GM19023 (cell line): ENCODE data around the gene HS1BP3.

Source experiments
- ATAC-seq: cut with Tn5 transposase; IDR thresholded peaks from one replicate; pipeline ENCODE4 v1.9.1; 2021; ENCODE audit warnings: mild to moderate bottlenecking, moderate library complexity; ENCODE audit not compliant: unreplicated experiment

The HS1BP3 gene

GRCh38 chr2:20675701-20676352 is 24.9 kb upstream of the HS1BP3 start:
- peak; percentile 52 for ATAC-seq

DNA sequence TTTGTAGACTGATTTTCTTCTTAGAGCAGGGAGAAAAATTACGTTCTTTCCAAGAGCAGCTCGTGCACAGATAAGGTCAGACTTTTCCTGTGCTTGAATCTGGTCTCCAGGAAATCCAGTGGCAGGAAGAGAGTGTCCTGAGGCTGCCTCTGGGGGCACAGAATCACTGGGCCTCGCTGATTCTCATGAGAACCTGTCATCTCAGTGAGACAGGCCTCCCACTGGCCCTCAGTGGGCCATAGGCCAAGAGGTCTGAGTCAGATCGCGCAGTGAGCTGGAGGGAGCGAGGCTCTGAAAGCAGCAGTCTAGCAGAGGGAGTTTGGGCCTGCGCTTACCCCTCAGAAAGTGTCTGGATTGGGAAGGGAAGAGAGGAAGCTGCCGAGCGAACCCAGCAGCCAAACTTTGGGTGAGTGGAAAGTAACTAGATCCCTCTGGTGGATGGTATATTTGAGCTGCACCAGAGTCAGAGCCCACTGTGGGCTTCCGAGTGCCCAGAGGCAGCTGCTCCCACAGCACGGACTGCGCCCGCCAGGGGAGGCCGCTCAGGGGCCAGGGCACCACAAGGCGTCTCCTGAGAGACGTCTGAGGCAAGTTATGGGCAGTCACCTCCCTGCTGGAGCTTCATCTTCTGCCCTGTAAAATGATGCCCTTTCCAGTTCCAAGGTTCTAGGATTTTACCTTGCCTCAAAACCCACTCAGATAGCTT is 24.2 kb upstream of the HS1BP3 start:
- no peak for ATAC-seq

DNA sequence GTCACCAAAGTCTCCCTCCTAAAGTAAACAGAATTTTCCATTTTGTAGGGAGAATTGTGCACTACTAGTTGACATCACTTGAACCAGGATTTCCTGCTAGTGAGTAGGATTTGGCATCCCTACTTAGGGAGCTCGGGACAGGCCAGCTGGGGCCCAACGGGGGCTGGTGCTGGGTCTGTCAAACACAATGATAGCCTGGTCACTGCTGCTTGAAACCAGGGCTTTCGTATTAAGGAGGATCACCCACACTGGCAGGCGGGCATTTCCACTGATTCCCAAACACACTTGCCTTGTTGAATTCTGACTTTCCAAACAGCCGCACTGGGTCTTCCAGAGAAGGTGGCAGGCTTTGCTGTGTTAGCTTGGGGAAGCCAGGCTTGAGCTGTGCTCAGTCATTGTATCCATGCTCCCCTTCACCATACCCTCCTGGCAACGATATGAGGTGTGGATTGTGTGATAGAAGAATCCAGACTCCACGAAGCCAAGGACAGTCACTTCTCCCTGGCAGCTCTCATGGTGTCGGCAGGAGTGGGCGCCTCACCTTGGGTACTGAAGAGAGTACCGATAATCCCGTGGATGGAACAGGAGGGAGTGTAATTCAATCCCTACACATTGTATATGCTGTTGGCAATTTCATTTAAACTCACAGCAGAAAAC is 23.5 kb upstream of the HS1BP3 start:
- ATAC-seq: no peak

DNA sequence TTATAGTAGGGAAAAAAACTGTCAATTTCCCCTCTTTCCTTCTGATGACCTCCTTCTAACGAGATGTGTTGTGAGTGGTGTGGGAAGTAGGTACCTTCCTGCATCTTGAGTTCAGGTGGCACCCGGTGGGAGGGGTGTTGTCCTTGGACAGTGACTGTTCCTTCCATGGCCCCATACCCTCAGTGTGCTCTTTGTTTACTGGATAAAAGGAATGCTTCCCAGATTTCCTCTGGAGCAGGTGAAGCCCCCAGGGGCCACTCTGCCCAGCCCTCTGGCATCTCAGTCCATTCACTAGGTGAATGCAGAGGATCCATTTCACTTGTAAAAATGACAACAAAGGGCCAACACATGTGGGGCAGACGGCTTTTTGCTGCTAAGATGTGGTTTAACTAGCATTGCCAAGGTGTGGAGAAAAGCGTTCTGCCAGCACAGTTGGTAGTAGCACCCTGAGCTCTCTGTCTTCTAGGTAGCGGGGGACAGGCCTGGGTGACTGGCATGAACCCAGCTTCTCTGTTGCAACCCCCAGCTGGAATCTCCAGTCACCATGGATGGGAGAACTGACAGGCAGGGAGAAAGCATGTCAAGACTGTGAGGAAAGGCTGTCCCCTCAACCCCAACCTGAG is 22.9 kb upstream of the HS1BP3 start:
- no peak for ATAC-seq

DNA sequence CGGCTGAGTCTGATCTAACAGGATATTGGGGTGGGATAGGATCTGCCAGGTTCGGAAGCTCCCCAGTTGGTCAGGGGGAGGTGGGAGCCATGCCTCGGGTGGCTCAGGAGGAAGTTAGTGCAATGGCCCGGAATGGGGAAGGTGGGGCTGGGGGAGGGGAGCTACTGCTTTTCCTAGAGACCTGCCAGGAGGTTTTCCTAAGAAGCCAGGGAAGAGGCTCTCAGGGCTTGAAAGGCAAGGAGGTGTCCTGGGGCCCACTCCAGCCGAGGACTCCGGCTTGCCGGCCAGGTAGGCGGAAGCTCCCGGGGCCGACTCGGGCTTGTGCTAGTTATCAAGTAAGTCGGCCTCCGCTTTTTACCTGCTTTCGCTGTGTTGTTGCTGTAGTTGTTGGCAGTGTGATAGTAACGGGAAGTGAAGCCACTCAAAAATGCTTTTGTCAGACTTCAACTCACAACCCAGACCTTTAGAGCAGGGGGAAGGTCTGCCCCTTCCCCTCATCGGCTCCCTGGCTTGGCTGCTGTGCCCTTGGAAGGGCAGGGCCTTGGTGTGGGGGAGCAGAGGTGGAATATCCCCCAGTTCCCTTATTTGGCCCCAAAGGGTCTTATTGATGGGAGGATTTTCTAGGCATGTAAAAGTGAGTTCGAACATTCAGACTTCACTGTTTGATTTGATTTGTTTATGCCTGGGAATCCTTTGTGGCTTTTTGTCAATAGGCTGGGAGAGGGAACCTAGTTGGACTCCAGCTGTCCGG is 21.5 kb upstream of the HS1BP3 start:
- ATAC-seq: no peak

GRCh38 chr2:20671736-20672080 is 20.8 kb upstream of the HS1BP3 start:
- no peak for ATAC-seq

DNA sequence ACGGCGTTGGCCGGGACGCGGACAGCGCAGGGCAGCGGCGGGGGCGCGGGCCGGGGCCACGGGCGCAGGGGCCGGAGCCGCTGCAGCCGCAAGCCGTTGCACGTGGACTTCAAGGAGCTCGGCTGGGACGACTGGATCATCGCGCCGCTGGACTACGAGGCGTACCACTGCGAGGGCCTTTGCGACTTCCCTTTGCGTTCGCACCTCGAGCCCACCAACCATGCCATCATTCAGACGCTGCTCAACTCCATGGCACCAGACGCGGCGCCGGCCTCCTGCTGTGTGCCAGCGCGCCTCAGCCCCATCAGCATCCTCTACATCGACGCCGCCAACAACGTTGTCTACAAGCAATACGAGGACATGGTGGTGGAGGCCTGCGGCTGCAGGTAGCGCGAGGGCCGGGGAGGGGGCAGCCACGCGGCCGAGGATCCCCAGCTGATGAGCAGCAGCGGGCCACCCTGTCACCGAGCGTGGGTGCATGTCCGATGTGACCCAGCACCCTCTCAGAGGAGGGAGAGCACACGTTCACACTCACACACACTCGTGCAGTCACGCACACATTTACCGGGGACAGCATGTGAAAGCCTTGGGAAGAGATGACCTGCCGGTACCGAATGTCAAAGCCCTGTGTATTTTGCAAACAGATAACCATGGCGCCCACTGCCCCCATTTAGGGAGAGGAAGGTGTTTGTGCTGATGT is 20.3 kb upstream of the HS1BP3 start:
- ATAC-seq: no peak

DNA sequence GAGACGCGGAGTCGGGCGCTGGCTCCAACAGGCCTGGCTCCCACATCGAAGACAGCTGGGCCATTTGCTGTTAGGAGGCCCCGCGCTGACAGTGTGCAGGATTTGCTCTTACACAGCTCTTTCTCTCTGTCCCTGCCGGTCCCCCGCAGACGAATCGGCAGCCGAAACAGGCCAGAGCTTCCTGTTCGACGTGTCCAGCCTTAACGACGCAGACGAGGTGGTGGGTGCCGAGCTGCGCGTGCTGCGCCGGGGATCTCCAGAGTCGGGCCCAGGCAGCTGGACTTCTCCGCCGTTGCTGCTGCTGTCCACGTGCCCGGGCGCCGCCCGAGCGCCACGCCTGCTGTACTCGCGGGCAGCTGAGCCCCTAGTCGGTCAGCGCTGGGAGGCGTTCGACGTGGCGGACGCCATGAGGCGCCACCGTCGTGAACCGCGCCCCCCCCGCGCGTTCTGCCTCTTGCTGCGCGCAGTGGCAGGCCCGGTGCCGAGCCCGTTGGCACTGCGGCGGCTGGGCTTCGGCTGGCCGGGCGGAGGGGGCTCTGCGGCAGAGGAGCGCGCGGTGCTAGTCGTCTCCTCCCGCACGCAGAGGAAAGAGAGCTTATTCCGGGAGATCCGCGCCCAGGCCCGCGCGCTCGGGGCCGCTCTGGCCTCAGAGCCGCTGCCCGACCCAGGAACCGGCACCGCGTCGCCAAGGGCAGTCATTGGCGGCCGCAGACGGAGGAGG is 19.6 kb upstream of the HS1BP3 start:
- no peak for ATAC-seq

GRCh38 chr2:20669562-20670314 is 18.8 kb upstream of the HS1BP3 start:
- no peak for ATAC-seq

DNA sequence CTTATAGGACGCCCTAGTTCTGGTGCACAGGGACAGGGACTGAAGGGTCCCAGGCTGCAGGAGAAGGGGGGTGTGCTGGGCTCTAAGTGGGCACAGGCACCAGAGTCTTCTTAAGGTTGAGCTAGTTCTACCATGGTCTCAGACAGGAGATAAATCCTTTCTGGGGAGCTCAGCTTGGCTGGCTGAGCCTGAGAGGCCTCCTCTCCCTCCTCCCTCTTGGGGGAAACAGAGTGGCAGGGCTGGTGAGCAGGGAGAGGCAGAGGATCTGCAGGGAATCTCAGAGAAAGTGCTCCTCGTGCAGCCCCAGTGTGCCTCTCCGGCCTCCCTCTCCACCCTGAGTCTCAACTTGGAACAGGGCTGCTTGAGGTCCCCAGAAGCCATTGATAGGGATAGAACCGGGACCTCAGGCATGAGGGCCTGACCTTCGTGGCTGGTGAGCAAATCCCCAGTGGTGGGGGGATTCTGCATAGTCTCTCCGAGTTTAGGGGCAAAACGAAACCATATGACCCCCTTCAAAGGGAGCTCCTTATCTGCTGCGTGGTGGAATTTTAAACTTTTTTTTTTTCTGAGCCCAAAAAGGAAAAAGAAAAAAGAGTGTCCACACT is 18.1 kb upstream of the HS1BP3 start:
- ATAC-seq: no peak

- no peak for ATAC-seq
Measured at GRCh38 chr2:20668451-20668850, 17.6 kb upstream of the HS1BP3 start.

GRCh38 chr2:20667531-20668401 is 16.9 kb upstream of the HS1BP3 start:
- ATAC-seq: peak; percentile 10

DNA sequence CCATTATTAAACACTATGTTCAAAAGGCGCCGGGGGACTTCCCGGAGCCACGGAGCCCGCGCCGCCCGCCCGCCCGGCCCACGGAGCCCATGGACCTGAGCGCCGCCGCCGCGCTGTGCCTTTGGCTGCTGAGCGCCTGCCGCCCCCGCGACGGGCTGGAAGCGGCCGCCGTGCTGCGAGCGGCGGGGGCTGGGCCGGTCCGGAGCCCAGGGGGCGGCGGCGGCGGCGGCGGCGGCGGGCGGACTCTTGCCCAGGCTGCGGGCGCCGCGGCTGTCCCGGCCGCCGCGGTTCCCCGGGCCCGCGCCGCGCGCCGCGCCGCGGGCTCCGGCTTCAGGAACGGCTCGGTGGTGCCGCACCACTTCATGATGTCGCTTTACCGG is 16.2 kb upstream of the HS1BP3 start:
- peak; percentile 41 for ATAC-seq

DNA sequence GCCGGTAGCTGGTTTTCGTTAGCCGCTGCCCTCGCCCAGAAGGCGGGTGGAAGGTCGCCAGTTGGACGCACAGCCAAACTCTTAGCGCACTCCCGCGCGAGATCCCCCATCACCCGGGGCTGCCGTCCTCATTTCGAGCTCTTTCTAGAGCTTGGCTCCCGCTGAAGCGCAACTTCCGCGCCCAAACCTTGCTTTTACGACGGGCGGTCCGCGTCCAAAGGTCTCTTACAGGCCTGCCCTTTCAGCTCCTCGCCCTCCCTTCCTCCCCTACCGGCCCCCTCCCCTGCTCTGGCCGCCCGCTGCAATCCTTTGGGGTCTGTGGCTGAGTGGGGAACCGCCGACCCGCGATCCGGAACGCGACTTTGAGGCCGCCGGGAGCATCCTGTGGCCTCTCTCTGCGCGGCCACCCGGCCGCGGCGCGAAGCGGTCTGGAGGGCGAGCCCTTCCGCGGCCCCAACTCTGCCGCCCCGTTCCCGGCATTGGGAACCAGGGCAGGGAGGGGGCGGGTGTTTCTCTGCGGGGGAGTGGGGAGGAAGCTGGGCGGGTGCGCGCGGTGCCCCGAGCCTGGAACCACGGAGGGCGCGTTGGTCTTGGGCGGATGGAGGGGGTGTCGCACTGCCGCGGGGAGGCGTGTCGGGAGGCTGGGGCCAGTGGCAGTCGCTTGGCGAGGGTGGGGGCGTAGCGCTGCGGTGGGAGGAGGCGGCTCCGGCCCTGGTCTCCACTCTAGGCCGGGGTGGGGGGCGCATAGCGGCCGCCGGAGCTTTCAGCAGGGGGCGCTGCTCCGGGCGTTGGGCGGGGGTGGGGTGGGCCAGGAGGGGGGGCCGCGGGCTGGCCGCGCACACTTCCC is 15.6 kb upstream of the HS1BP3 start, which contains the start of gene GDF7:
Gene GDF7, plus strand, starts transcription at position 841 of the 847 bp plus-strand sequence. CDS start 96 bp downstream, outside the sequence.
- ATAC-seq: peak; percentile 28

DNA sequence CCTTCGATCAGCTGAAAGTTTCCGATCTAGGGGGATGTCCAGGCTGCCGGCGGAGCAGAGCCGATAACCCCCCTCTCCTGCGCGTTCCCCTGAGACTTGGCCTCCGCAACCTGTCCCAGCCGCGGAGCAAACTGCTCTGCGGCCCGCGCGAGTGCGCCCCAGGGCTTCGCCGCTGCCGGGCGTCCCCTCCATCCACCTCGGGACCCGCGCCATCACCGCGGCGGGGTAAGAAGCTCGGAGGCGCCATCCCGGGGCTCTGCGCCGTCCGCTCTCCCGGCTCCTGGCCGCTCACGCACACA is 15.1 kb upstream of the HS1BP3 start:
- peak; percentile 9 for ATAC-seq

GRCh38 chr2:20665243-20666004 is 14.5 kb upstream of the HS1BP3 start:
- no peak for ATAC-seq
